ENCODE data around the gene EED.
A peak's percentile ranks its signal among the peaks of the same experiment; 100 is the strongest.
"Not testable (repeated sequence)": the region's sequence is repeated elsewhere in the genome, so short reads cannot be mapped to it uniquely, and the experiment has no call there.

EED gene

DNA sequence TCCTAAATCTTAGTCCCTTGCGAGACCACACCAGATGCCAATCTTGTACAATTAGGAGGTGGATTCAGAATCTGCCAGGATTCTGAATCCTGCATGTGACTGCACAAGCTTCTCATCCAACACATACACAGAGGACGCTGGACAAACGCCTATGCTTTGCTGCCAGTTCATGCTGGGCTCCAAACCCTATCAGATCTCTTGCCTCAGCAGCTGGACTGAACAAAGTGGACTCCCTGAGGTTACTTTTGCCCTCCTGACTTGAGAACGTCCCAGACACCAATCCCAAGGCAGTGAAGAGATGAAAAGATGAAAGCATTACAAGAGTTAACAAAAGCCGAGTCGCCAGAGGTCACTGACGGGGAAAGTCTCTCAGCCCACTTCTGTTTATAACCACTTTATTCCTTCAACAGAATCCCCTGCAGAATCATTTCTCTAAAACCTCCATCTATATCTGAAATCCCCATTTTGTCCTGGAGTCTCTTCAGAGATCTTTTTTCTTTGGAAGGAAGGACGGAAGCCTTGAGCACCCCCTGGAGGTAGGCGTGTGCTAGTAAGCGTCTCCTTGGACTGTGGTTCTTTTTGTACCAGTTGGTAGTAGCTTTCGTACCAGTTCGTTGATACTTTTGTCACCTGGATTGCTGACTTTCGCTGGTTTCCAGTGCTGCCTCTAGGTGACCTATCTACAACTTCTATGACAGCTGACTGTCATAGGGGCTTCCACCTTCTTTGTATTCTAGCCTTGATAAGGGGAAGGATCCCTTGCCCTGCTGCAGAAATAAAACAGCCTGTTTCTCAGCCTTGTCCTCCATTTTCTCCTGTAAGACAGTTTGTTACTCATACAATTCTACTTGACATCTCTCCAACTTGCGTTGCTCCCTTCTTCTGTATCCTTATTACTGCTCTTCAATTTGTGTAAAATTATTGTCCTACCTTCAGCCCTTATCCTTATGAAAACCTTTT lies 26.1 kb upstream of the EED start:
- DNase-seq (ENCODE audit: low read depth in 2 of 2) = peak; percentile 55 to 58

DNA sequence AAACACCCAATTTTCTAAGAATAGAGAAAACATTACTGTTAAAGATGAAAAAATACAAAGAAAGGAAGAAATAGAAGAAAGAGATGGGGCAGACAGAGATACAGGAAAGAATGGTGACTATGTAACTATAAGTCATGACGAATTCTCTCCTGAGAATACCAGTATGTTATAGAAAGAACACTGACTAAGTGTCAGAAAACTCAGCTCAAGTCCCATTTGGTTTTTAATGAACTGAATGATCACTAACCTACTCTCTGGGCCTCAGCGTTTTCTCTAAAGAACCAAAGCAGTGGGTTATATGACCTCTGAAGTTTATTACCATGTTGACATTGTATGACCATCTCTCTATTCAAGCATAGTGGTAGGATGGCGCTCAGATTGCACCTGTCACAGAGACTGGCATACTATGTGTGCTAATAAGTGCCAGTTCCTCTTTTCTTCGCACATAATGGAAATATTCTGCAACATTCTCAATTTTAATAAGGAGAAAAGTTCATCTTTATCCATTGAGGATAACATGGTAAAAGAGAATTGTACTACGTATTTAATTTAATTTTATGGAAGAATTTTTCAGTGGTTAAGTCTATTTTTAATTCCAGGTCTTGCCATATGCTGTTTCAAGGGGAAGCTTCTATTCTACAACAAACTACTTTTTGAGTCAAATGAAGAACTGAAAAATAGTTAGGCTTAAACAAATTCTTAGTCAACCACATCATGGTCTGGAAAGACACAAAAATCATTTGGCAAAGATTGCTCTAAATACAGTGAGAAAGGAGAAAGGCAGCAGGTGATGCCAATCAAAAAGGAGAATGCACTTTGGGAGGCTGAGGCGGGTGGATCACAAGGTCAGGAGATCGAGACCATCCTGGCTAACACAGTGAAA lies 25.0 kb upstream of the EED start:
- DNase-seq (ENCODE audit: low read depth in 2 of 2) = no peak

DNA sequence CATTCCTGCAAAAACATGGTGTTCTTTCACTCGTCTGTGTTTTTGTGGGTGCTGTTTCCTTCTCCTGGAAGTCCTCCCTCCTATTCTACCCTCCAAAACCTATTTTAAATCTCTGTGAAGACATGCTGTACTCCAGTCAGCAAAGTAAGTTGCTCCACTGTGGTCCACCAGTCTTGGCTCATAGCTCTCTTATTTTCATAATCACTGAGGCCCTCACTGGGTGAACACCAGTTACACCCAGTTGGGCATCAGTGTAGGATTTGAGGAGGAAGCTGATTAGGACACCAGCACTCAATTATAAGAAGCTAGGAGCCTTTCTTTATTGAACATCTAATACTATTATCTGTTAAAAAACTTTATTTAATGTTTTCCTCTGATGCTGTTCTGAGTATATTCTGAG lies 23.9 kb upstream of the EED start:
- DNase-seq (ENCODE audit: low read depth in 2 of 2) = no peak

DNA sequence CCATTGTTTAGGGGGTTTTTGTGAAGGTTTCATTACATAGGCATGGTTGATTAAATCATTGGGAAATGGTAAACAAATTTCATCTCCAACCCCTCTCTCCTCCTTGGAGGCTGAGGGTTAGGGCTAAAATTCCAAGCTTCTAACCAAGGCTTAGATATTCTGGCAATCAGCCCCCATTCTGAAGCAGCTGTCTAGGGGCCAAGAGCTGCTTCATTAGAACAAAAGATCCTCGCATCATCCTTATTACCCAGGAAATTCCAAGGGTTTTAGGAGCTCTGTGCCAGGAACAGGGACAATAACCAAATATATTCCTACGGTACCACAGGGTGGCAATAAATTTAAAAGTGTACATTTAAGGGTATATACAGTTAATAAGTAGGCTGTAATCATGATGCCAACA lies 22.5 kb upstream of the EED start:
- no peak for DNase-seq (ENCODE audit: low read depth in 2 of 2)

DNA sequence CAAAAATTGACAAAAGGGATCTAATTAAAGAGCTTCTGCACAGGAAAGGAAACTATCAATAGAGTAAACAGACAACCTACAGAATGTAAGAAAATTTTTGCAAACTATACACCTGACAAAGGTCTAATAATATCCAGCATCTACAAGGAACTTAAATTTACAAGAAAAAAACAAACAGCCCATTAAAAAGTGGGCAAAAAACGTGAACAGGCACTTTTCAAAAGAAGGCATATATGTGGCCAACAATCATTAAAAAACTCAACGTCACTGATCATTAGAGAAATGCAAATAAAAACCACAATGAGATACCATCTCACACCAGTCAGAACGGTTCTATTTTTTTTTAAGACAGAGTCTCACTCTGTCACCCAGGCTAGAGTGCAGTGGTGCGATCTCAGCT lies 20.0 kb upstream of the EED start:
- DNase-seq (ENCODE audit: low read depth in 2 of 2) = not testable (repeated sequence)

DNA sequence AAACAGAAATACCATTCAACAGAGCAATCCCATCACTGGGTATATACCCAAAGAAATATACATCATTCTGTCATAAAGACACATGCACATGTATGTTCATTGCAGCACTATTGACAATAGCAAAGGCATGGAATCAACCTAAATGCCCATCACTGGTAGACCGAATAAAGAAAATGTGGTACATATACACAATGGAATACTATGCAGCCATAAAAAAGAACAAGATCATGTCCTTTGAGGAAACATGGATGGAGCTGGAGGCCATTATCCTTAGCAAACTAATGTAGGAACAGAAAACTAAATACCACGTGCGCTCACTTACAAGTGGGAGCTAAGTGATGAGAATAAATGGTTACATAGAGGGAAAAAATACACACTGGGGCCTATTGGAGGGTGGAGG lies 19.2 kb upstream of the EED start:
- DNase-seq (ENCODE audit: low read depth in 2 of 2) = not testable (repeated sequence)

DNA sequence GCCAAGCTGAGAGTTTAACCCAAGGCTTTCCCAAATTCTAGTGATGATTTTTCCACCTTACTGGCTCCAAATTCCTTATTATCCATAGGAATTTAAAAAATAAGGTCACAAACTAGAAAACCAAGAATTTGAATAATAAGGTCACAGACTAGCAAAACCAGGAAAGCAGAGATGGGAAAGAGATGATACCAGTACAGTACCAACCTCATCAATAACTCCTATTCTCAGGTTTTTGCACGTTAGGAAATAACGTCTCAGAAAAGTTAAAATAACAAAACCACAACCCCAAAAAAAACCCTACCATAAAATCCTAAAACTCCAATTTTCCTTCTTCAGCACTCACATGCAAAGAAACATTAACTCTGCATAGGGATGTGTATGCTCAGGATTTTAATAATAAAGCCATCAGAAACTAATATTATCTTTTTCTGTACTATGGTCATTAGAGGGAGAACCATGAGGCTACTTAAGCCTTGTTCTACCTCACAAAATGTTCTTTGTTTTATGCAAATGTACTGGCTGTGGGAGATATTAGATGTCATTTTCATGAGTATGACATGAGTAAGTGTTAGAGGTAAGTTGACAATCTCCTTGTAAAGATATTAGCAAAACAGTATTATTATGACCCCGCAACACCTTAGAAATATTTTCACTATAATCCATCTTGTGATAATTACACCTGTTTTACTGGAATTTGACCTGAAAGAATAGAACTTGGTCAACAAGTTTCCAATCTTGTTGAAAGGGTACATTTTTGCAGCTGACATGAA lies 16.1 kb upstream of the EED start:
- no peak for DNase-seq (ENCODE audit: low read depth in 2 of 2)

DNA sequence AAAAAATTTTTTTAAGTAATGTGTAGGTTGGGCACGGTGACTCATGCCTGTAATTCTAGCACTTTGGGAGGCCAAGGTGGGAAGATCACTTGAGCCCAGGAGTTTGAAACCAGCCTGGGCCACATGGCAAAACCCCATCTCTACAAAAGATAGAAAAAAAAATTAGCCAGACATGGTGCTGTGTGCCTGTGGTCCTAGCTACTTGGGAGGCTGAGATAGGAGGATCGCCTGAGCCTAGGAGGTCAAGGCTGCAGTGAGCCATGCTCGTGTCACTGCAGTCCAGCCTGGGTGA lies 15.6 kb upstream of the EED start:
- peak; percentile 32 to 48 for DNase-seq (ENCODE audit: low read depth in 2 of 2)

DNA sequence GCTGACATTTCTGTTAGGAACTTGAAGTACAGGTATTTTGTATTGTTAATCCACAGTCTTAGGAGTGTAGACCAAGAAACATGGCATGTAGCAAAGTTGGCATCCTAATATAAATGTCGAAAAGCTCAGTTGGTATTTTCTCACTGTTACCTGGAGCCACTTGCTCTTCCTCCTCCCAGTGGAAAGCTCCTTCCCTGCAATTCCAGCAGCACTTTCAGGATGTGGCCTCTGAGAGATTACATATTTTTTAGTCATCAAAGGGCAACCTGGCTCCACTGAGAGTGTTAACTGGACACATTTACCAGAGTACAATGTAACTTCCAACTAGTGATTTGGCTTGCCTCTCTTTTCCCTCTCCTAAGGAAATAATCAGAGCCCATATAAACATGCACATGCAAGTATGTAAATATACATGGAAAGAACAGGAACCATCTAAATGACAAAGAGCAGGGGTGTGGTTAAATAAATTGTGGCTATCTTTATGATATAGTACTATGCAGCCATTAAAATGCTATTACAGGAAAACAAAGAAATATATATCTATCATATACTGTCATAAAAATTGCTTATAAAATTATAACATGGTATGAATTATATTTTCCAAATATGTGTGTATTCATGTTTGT lies 14.3 kb upstream of the EED start:
- no peak for DNase-seq (ENCODE audit: low read depth in 2 of 2)

DNA sequence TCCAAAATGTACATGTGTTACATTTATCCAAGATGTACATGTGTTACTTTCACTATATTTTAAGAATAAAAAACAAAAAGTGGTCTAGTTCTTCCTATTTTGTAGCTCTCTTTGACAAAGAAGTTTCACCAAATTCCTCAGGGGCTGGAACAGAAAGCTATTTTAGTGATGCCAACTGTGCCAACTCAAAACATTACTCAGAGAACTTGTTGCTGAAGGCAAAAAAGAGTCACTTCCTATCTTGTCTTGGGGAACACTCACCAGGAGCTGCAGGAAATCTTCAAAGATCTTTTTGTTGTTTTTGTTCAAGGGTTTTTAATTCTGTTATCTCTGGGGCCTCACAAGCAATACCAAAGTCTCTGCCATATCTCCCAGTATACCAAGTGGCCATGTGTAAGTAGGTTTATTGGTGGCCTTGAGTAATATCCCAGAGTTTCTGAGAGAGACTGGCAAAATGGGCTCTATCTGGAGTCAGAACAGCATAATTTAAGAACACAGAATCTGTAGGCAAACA lies 13.6 kb upstream of the EED start:
- DNase-seq (ENCODE audit: low read depth in 2 of 2) = no peak

DNA sequence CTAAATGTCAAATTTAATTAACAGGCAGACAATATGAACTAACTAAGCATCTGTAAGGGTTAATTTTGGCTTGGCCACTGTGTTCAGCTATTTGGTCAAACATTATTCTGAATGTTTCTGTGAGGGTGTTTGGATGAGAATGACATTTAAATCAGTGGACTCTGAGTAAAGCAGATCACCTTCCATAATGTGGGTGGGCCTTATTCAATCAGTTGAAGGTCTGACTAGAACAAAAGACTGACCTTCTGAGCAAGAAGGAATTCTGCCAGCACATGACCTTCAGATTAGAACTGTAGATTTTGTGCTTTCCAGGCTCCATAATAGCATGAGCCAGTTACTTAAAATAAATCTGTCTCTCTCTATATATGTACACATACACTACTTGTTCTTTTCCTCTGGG lies 12.0 kb upstream of the EED start:
- DNase-seq (ENCODE audit: low read depth in 2 of 2) = no peak

DNA sequence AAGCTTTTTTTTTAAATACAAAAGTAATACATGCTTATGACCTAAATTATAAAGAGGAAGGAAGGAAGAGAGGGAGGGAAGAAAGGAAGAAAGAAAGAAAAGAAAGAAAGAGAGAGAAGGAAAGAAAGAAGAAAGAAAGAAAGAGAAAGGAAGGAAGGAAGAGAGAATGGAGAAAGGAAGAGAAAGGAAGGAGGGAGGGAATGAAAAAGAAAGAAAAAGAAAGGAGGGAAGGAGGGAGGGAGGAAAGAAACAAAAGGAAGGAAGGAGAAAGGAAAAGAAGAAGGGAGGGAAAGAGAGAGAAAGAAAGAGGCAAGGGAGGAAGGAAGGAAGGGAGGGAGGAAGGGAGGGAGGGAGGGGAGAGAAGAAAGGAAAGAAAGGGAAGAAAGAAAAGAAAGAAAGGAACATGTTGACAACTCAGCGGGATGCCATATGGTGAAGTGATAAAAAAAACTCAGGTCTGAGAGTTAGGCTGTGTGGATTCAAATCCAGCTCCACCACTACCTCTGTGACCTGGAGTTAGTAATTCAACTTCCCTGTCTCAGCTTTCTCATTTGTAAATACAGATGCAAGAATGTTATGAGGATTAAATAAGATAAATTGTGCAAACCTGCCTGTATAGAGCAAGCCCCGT lies 9.6 kb upstream of the EED start:
- no peak for DNase-seq (ENCODE audit: low read depth in 2 of 2)

DNA sequence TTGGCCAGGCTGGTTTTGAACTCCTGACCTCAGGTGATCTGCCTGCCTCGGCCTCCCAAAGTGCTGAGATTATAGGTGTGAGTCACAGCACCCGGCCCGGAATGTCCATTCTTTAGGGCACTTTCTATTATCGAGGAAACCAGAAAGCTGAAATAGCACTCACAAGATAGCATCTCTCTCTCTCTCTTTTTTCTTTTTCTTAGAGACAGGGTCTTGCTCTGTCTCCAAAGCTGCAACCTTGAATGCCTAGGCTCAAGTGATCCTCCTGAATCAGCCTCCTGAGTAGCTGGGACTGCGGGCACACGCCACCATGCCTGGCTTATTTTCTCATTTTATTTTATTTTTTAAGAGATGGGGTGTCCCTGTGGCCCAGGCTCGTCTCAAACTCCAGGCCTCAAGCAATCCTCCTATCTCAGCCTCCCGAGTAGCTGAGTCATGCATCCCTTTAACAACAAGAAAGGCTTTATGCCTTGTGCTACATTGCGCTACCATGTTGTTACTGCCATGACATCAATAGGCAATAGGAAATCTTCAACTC lies 7.2 kb upstream of the EED start:
- DNase-seq (ENCODE audit: low read depth in 2 of 2) = no peak

DNA sequence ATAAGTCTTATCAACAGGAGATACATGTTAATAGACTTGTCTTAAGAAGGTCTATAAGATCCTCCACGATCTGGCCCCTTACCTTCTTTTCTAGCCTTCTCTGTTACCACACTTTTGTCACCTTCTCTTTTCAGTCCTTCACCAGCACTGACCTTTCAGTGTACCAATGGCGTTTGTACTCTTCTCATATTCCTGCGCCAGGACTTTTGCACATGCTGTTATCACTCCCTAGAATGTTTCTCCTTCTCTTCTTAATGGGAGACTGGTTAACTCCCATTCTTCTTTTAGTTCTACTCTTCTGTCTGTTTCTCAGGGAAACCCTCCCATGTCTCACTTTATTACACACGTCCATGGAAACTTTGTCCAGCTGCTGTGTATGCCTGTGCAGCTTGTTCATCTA lies 4.4 kb upstream of the EED start:
- no peak for DNase-seq (ENCODE audit: low read depth in 2 of 2)

DNA sequence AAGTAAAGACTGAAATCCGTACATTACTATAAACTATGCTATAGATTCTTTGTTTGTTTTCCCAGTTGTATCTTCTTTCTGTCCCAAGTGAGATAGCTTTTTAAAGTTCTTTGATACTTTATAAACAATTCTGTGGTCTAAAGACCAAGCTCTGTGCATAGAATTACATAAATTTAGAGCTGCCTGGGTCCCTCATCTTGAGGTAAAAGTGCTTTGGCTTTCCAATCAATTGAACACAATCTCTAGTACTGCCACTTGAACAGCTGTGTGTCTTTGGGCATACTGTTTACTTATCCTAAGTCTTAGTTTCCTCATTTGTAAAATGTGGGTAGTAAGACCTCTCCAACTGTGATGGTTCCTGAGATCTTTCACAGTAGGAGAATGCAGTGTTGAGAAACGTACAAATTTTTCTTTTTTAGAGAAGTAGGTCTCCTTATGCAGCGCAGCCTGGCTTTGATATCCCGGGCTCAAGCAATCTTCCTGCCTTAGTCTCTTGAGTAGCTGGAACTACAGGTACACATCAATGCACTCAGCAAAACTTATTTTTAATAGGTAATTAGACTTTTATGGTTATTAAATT lies 2.5 kb upstream of the EED start:
- DNase-seq (ENCODE audit: low read depth in 2 of 2) = no peak

DNA sequence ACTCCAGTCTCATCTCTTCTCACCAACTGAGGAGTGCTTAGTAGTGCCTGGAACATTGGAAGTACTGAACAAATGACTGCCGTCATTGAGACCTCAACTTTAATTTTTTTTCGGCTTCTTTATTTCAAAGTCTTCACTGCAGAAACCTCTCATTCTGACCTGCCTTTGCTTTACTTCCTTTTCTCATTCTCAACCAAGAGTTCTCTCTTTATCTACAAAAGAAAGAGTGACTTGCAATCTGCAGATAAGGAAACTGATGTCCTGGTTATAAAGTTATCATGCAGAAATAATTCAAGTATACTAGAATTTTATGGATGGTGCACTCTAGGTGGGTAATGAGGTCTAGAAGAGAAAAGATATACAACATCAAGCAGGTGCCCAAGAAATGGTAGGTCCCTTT lies 1.2 kb upstream of the EED start:
- no peak for DNase-seq (ENCODE audit: low read depth in 2 of 2)

DNA sequence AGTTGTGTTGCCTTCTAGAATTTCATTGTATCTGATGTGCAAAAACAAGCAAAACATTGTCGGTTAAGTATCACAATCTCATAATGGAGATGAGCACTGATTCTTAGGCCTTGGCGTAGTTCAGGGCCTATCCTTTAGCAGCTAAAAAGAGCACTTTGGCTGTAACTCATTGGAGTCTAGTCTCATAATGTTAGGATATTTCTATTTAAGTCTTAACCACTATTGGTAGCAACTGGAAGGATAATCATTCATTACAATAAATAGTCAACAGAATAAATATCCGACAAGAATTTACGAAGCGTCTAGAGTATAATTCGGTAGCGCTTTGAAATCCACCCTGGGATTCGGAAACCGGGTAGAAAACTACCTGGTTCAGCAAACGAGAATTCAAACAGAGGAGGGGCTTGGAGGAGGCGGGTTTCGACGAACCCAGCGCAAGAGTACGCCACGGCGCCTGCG lies 461 bp upstream of the EED start:
- peak; percentile 79 to 84 for DNase-seq (ENCODE audit: low read depth in 2 of 2)

DNA sequence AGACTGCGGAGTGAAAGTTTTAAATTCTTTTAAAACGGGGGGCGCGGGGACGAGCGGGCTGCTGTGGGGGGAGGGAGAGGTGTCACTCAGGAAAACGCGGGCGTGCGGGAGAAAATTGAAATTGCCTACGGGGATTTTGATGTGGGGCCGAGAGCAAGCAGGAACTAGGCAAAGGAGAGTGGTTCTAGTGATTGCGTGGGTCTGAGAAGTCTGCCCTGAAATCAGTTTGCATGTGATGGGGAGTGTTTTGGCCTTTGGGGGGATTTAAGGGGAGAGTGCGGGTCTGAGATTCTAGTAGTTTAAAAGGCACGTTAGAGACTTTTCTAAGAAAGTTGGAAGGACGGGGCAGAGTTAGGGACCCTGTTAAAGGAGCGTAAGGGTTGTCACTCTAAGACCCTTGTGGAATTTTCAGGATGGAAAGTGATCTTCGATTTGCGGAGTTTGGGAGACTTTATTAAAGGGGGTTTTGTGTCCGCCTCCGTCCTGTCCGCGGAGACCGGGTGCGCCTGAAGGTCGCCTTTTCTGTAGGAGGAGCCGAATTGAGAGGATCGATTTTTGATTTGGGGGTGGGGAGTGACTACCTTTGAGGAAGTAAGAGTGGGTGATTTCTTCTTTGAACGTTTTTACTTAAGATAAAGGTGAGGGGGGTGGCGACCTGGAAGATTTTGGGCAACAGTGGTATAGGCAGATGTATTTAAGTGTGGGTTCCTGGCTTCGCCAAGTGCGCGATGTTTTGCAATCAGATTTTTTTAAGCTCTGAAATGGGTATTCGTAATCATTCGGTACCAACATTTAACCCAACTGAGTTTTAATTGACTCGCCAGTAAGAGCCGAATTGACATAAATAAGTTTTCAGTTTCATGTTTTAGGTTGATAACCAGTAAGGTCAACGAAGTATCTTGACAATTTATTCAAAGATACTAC lies 1.1 kb downstream of the EED start:
- DNase-seq (ENCODE audit: low read depth in 2 of 2) = peak; percentile 12 to 29

DNA sequence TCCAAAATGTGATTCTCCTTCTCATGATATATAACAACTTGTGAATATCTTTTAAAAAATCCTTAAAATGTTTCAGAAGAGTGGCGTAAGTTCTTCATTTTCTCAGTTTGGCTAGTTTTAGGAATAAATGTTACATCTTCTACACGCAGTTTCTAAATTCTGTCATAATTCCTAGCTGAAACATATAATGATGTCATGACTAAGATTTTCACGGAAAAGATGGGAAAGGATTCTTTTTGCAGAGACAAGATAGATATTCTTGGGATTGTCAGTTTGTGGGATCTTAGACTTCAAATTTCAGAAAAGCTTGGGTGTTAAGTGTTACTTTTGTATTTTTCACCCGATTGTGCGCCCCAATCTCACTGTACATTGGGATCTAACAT lies 1.7 kb downstream of the EED start:
- DNase-seq (ENCODE audit: low read depth in 2 of 2) = no peak

All from stimulated activated CD8-positive, alpha-beta memory T cell treated with anti-CD3 and anti-CD28 coated beads, Interleukin-15, amount 100 ng/mL, for 48 hours (primary cell).